HCT116 (cell line): ENCODE measurements around the gene NPVF. TPM values are rescaled to one million over a fixed set of nuclear protein-coding genes. Genes with fewer than 3 reads are reported as not detected.

Source experiments
- ATAC-seq: fragments of 200-7000 bp; cut with Tn5 transposase; 2 replicates; pipeline ENCODE4 v1.9.1; 2020; ENCODE audit warnings: mild to moderate bottlenecking, moderate library complexity
- BruUV-seq: library from RNA; stranded (reverse); fragments of 400-500 nt; replicated peaks from 2 replicates; lab custom pipeline; 2021; lab: Mats Ljungman, UMichigan
- CTCF ChIA-PET: fragments of 300-600 bp; sonication (Branson Sonifier 250); formaldehyde crosslinking; loops from one replicate; lab custom pipeline; 2021; ENCODE audit warnings: antibody characterized with exemption; lab: Charles Lee
- POLR2A ChIA-PET: fragments of 300-600, 350-600 bp; sonication (Branson Sonifier 250); formaldehyde crosslinking; loops from one replicate; lab custom pipeline; 2021; ENCODE audit warnings: antibody characterized with exemption; lab: Charles Lee
- RAD21 ChIA-PET, 2 experiments: fragments of 300-600 bp; sonication (Branson Sonifier 250); formaldehyde crosslinking; loops; one replicate each; lab custom pipeline; 2023; ENCODE audit warnings: low total read pairs in 2 of 2; ENCODE audit not compliant: uncharacterized antibody in 2 of 2, unreplicated experiment in 2 of 2, low non-redundant PET in 1 of 2; lab: Charles Lee
- DNase-seq: peaks from one replicate; pipeline ENCODE4 v3.0.0-alpha.2; 2010; ENCODE audit warnings: low read depth, low spot score
- H2AFZ ChIP-seq: fragments of 200-600 bp; shearing (Covaris generic), sonication (generic); 2 replicates; pipeline ENCODE4 v1.6.1; 2017; ENCODE audit warnings: low read depth, mixed run types, mixed read lengths, antibody characterized with exemption, low read length; ENCODE audit not compliant: poor library complexity, severe bottlenecking
- H3K27ac ChIP-seq: 2 replicates; pipeline ENCODE4 v1.5.1; 2012; ENCODE audit warnings: low read depth, low read length
- H3K27me3 ChIP-seq: fragments of 200-600 bp; sonication (generic); 2 replicates; pipeline ENCODE4 v1.6.1; 2016; ENCODE audit warnings: mixed run types, low read length, mixed read lengths; ENCODE audit not compliant: insufficient read depth
- H3K36me3 ChIP-seq, 2 experiments: fragments of 200-500 bp in 1 of 2; fragments of 200-600 bp in 1 of 2; sonication (Bioruptor generic) in 1 of 2; sonication (generic) in 1 of 2; 2 replicates each; pipeline versions ENCODE4 v1.5.1 to v1.6.1; 2014 to 2016; ENCODE audit warnings: low read length in 2 of 2, inconsistent platforms in 1 of 2, mixed read lengths in 1 of 2, mixed run types in 1 of 2; ENCODE audit not compliant: insufficient read depth in 2 of 2, control insufficient read depth in 1 of 2
- H3K4me1 ChIP-seq, 2 experiments: fragments of 200-600 bp in 1 of 2; sonication (generic) in 1 of 2; 2 replicates each; pipeline versions ENCODE4 v1.5.1 to v1.6.1; 2012 to 2017; ENCODE audit warnings: low read length in 2 of 2, inconsistent platforms in 1 of 2, mild to moderate bottlenecking in 1 of 2, mixed read lengths in 1 of 2, mixed run types in 1 of 2, moderate library complexity in 1 of 2; ENCODE audit not compliant: insufficient read depth in 2 of 2, control insufficient read depth in 1 of 2
- H3K4me2 ChIP-seq: fragments of 200-600 bp; sonication (generic); 2 replicates; pipeline ENCODE4 v1.6.1; 2017; ENCODE audit warnings: mixed run types, low read length, mixed read lengths
- H3K4me3 ChIP-seq, 2 experiments: fragments of 200-600 bp in 1 of 2; sonication (generic) in 1 of 2; replicated peaks in 1 of 2; 2 replicates each; pipeline ENCODE4 v1.5.1; 2011 to 2016; ENCODE audit warnings: low read length in 2 of 2, control low read depth in 1 of 2, low read depth in 1 of 2, mild to moderate bottlenecking in 1 of 2, mixed read lengths in 1 of 2, mixed run types in 1 of 2
- H3K79me2 ChIP-seq: fragments of 200-600 bp; sonication (generic); 2 replicates; pipeline ENCODE4 v1.6.1; 2017; ENCODE audit warnings: mild to moderate bottlenecking, mixed run types, low read length, moderate library complexity, mixed read lengths; ENCODE audit not compliant: insufficient read depth
- H3K9ac ChIP-seq: fragments of 200-600 bp; sonication (generic); 2 replicates; pipeline ENCODE4 v1.6.1; 2016; ENCODE audit warnings: low read length, mixed read lengths
- H3K9me2 ChIP-seq: fragments of 200-600 bp; sonication (generic), shearing (Covaris generic); 2 replicates; pipeline ENCODE4 v1.6.1; 2017; ENCODE audit warnings: mixed run types, mild to moderate bottlenecking, moderate library complexity; ENCODE audit not compliant: insufficient read depth
- H3K9me3 ChIP-seq, 2 experiments: fragments of 200-500 bp in 1 of 2; fragments of 200-600 bp in 1 of 2; sonication (Bioruptor generic) in 1 of 2; sonication (generic) in 1 of 2; 2 replicates each; pipeline ENCODE4 v1.6.1; 2014 to 2017; ENCODE audit warnings: low read length in 2 of 2, mixed read lengths in 2 of 2, inconsistent platforms in 1 of 2, low read depth in 1 of 2, mild to moderate bottlenecking in 1 of 2, mixed run types in 1 of 2, moderate library complexity in 1 of 2; ENCODE audit not compliant: control insufficient read depth in 1 of 2, insufficient read depth in 1 of 2
- H4K20me1 ChIP-seq: fragments of 200-600 bp; sonication (generic), shearing (Covaris generic); 2 replicates; pipeline ENCODE4 v1.6.1; 2017; ENCODE audit warnings: mixed run types, mild to moderate bottlenecking, moderate library complexity; ENCODE audit not compliant: insufficient read depth
- ATF3 ChIP-seq: IDR thresholded peaks from 2 replicates; pipeline ENCODE4 v1.6.1; 2012
- CTCF ChIP-seq, 3 experiments: fragments of 200-600 bp in 1 of 3; sonication (generic) in 1 of 3; IDR thresholded peaks in 2 of 3; conservative IDR thresholded peaks in 1 of 3; 2 replicates each; pipeline ENCODE4 v1.5.1; 2012 to 2017; ENCODE audit warnings: low read depth in 2 of 3, low read length in 2 of 3, antibody characterized with exemption in 1 of 3, borderline replicate concordance in 1 of 3, control low read depth in 1 of 3, mild to moderate bottlenecking in 1 of 3, mixed read lengths in 1 of 3, mixed run types in 1 of 3, moderate library complexity in 1 of 3; ENCODE audit not compliant: insufficient read depth in 1 of 3
- ELF1 ChIP-seq: IDR thresholded peaks from 2 replicates; pipeline ENCODE4 v1.6.1; 2012; ENCODE audit warnings: low read depth, borderline replicate concordance
- REST ChIP-seq: IDR thresholded peaks from 2 replicates; pipeline ENCODE4 v1.6.1; 2012; ENCODE audit warnings: low read depth
- ZBTB33 ChIP-seq: IDR thresholded peaks from 2 replicates; pipeline ENCODE4 v1.6.1; 2011; ENCODE audit warnings: mild to moderate bottlenecking, low read length, moderate library complexity; ENCODE audit not compliant: insufficient replicate concordance; ENCODE audit errors: extremely low read depth
- ZFX ChIP-seq: fragments of 450-650 bp; IDR thresholded peaks from 2 replicates; pipeline ENCODE4 v1.6.1; 2017
- ZNF274 ChIP-seq: fragments of 200-500 bp; sonication (Bioruptor generic); IDR thresholded peaks from 2 replicates; pipeline ENCODE4 v1.6.1; 2014; ENCODE audit warnings: mild to moderate bottlenecking, low read depth, low read length, inconsistent platforms
- intact Hi-C: fragments of 100-400 bp; cut with micrococcal nuclease; formaldehyde crosslinking; loops from 2 replicates; pipeline ENCODE4 v1.10.0; 2022
- total RNA-seq: library from RNA; stranded (reverse); gene quantifications from one replicate; pipeline ENCODE4 v1.2.1, GENCODE V29; 2021; ENCODE audit not compliant: unreplicated experiment

Gene NPVF
- total RNA-seq, 1 experiment from 2014 or later, result not detected

GRCh38 chr7:25261545-25262140, 33.4 kb upstream of the NPVF start:
- no peak overlapping the region for H3K27ac ChIP-seq
- intact Hi-C loops, result no loop called here
- H3K9me2 ChIP-seq, result no peaks in the 10 kb centered on the region
- ATAC-seq (no peak), DNase-seq (no peak)
- no peak overlapping the region for H3K4me2 ChIP-seq
- CTCF ChIA-PET, result interaction anchor here (1.2 kb wide), 1 partner anchor 304 kb away, joined by 3 read pairs; no protein-coding TSS in a partner anchor
- H3K4me3 ChIP-seq, result no peak overlapping the region
- H3K4me1 ChIP-seq, result peaks cover 0 to 8% of the 10 kb centered on the region in 2 experiments; a peak in 2 of 4 replicates
- H4K20me1 ChIP-seq, result no peaks in the 10 kb centered on the region
- H3K9me3 ChIP-seq, result no peaks in the 10 kb centered on the region
- H3K36me3 ChIP-seq, result no peaks in the 10 kb centered on the region
- H3K27me3 ChIP-seq, result peaks cover 44% of the 10 kb centered on the region
- H3K9ac ChIP-seq, result no peak overlapping the region
- RAD21 ChIA-PET, result no interaction called here
- no peak overlapping the region for H2AFZ ChIP-seq
- POLR2A ChIA-PET, result no interaction called here
- no TSS peak for BruUV-seq
- no peaks in the 10 kb centered on the region for H3K79me2 ChIP-seq
- TF ChIP-seq ZFX (no peak), ZBTB33 (no peak), REST (no peak), ATF3 (no peak), ZNF274 (no peak), CTCF (IDR thresholded peaks at IDR 0.05 in 2 of 3, conservative IDR thresholded peaks at IDR 0.05 in 1 of 3; ENCODE audit: borderline replicate concordance in 1 of 3, insufficient read depth in 1 of 3, low read depth in 2 of 3, low read length in 2 of 3) (no peak), ELF1 (no peak)
- TF ChIP-seq, all 23 proteins: peak for 0
